GM19328 (cell line): ENCODE measurements around the gene WDR54.
"Not testable (repeated sequence)": the region's sequence is repeated elsewhere in the genome, so short reads cannot be mapped to it uniquely, and the experiment has no call there.

Experiments
- ATAC-seq: cut with Tn5 transposase; IDR thresholded peaks from one replicate; pipeline ENCODE4 v1.9.1; 2021; ENCODE audit warnings: mild to moderate bottlenecking, moderate library complexity; ENCODE audit not compliant: unreplicated experiment

The WDR54 gene

DNA sequence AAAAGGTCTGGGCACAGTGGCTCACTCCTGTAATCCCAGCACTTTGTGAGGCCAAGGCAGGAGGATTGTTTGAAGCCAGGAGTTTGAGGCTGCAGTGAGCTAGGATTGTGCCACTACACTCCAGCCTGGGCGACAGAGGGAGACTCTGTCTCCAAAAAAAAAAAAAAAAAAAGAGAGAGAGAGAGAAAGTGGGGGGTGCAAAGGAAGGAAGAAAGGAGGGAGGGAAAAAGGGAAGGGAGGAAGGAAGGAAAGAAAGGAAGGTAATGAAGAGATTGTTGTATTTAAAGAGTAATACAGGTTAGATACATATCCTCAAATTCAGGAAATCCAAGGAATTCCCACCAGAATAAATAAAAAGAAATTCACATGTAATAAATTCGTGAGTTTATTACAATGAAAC is 19.6 kb upstream of the WDR54 start:
- ATAC-seq: no peak

DNA sequence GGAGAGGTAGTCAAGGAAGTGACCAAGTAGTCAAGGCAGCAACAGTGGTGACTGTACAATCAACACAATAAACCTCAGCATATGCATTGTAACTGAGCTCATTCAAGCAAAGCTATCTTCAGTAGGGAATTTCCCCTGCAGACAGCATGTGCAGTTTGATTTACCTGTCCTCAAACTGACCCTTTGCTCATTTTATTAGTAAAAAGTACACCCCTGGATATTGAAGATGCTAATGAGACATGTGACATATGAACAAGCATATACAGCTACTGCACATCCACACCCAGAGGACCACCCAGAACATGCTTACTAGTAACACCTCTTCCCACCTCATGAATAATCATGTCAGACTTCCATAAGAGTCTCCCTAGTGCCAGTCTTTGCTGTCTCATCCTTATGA is 15.5 kb upstream of the WDR54 start:
- no peak for ATAC-seq

DNA sequence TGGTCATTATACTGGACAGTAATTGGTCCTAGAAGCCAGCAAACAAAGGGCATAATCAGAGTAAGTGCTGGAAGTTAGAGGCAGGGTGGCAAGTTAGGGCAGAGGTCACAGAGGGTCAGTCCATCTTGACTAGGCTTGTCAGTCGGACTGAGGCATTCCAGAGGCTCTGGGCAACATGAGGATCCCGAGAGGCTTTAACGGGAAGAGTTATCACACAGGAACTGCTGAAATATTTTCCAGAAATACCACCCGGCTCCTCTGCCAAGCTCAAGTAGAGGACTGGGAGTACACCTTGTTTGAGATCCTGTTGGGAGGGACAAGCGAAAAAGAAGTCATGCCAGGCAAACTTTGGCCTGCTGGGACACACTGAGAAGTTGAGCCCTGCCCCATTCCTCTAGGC is 13.8 kb upstream of the WDR54 start:
- no peak for ATAC-seq

DNA sequence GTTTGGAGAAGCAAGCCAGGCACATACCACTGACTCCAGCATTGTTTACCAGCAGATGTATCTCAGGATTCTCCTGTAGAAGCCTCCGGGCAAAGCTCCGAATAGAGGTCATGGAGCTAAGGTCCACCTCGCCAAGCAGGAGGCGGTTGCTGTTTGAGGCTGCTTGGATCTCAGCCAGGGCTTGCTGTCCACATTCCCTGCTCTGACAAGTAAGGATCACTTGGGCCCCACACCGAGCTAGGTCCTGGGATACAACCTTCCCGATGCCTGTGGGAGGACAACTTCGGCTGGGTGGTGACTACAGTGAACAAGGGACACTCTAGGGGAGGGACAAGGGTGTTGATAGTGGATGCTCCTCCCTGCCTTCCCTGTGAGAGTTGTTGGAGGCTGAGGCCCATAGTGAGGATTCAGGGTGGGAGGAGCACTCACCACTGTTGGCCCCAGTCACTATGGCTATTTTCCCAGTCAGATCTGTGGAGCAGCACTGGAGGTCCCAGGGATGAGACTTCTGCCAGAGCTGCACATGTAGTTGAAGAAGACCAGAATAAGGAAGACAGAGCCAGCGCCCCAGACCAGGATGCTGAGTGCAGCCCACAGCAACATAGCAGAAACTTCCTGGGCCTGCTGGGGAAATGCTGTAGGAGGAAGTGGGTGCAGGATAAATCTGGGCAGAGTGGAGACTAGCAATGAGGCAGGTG is 8.4 kb upstream of the WDR54 start:
- no peak for ATAC-seq

DNA sequence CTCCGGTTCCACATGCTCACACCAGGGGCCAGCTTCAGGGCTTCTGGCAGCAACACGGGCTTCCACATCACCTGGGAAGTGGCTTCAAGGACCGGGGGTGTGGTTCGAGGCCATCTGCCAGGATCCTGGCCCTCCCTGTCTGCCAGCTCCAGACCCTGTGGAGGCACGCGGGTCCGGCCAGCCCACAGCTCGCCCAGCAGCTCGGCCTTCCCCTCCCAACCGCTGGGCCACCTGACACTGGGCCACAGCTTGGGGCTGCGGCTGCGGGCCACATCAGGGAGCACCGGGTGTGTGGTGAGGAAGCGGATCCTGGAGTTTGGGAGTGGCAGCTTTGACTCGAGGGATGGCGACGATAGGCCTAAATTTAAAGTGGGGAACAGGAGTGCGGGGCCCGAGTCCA is 7.1 kb upstream of the WDR54 start:
- ATAC-seq: no peak

DNA sequence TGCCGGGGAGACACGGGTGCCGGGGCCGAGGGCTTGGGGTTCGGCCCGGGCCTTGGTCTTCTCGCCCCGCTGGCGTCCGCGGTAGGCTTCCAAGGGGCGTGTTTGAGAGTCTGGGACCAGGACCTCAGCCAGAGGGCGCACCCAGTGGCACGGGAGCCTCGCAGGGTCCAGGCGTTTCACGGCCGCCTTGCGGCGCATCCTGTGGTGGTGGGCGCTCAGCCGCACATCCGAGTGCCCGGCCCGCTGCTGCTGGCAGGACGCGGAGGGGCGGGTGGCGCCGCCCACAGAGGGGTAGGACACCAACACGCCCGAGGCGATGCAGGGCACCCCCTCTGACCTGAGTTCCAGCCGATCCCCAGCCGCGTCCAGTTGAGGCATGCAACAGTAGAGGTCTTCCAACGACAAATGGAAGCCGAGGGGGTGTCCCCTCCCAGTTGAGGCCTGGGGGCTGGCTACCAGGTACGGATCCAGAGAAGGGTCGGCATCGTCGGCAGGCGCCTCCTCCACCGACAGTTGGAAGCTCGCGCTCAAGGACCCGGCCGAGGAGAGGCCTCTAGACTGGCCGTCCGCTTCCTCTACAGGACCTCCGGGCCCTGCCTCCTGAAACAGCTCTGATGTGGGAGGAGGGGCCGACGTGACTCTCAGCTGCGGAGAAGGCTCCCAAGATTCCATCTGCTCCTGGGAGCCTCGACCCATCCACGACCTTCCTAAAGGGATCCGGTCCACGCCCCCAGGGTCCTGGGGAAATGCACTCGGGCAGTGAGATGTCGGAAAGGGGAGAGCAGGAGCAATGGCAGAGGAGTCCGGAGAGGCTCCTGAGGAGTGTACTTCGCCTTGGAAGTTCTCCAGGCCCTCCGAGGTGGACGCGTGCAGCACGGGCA is 6.4 kb upstream of the WDR54 start:
- ATAC-seq: no peak

DNA sequence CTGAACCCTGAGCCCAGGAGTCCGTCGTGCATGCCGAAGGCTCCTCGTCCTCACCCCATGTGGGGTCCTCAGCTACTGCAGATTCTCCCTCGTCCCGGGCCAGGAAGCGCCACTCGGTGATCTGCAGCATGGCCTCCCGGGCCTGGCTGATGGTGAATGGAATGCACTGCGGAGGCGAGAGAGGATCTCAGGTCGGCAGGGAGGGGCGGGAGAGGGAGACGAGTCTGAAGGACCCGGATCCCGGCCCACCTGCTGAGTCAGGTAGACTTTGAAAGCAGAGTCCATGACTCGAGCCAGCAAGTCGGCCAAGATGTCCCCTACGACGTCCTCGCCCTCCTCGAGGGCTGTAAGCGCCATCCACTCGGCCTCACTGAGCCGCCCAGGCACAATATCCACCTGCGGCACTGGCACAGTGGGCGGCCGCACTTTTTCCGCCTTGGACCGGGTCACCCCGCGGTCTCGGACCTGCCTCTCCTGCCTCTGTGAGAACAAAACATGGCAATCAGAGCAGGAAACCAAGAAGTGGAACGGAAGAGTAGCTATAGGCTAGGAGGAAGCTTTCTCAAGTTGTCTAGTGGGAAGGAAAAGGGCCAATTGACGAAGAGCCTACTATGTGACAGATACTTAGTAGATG is 5.7 kb upstream of the WDR54 start:
- ATAC-seq: no peak

DNA sequence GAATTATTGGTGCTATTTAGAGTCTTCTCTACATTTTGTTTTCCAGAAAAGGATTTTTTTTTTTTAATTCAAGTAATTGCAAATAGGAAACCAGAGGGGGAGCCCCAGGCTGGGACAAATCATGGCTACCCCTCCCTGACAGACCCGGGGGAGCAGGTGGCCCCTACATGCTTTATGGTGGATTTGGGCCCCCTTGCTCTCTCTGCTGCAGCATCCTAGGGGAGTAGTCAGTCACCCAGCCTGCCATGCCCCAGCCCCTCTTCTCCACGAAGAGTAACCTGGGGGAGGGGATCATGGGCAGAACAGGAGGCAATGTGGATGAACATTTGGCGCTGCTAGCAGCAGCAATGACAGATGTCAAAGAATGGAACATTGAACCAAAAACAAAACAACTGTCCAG is 4.8 kb upstream of the WDR54 start:
- no peak for ATAC-seq

DNA sequence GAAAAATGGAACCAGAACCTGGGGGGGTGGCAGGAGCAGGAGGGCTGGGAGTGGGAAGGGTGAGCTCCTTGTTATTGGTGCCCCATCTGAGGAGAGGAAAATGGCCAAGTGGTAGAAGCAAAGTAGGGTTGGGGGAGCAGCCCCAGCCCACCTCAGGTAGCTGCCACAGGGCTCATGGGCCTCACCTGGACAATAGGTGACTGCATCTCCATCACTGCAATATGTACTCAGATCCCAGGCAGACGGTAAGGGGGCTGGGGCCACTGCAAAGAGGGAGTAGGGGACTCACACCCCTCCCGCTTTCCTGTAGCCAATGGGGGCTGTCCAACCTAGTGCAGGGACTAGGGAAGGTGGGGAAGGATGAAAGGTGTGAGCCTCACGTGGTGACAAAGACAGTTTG is 4.3 kb upstream of the WDR54 start:
- no peak for ATAC-seq

DNA sequence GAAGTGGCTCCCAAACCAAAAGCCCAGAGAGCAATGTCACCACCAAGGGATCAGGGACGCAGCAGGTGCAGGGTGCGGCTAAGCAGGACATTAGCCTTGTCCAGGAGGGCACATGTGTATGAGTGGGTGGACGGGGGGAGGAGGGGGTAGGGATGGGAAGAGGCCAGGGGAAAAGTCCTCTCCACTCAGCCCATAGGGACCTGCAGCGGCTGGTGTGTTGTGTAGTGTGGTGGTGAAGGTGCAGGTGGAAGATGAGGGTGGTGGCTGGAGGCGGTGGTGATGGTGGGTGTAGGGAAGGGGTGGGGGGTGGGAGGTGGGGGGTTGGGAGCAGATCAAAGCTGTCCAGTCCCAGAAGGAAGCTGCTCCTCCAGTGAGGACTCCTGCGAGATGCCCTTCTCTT is 3.8 kb upstream of the WDR54 start:
- no peak for ATAC-seq

DNA sequence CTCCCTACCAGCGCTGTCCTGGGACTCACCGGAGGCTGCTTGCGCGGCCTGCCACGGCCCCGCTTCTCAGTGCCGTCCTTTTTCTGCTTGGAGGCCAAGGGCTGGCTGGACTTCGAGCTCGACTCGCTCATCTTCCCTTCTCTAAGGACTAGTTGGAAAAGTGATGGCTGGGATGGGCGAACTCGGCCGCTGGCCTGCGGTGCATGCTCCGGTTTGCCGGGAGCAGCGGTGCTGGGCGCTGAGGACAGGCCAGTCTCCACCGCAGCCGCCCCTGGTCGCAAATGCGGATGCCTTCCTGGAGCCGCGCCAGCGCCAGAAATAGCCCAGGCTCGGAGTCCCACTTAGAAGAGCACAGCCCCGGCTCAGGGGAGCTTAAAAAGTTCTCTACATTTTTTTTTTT is 3.2 kb upstream of the WDR54 start:
- no peak for ATAC-seq

DNA sequence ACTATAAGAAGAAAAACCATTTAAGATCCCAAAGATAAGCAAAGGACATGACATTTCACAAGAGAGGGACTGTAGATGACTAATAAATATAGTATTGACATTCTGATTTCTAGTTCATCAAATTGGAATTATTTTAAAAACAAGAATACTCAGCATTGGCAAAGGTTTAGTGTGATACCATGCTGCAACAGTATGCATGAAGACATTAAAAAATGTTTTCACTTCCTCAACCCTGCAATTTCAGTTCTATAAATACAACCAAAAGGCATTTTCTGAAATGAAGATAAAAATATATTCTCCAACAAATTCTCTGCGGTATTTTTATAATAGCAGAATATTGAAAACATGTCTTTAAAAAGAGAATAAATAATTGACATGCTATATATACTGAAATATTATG is 2.2 kb upstream of the WDR54 start:
- no peak for ATAC-seq

DNA sequence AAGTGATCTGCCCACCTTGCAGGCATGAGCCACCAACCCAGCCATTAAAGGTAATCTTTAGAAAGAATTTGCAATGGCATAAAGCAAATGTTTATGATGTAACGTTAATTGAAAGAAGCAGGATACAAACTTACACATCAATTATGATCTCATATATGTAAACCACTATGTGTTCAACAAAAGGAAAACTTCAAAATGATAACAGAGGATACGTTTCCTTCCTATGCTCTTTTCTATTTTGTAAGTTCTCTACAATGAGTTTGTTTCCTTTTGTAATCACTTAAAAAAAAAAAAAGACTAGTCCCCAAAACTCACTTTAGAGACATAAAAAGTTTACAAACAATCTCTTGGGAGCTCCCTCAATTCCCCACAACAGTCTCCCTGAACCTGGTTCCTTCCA is 1.5 kb upstream of the WDR54 start:
- ATAC-seq: no peak

DNA sequence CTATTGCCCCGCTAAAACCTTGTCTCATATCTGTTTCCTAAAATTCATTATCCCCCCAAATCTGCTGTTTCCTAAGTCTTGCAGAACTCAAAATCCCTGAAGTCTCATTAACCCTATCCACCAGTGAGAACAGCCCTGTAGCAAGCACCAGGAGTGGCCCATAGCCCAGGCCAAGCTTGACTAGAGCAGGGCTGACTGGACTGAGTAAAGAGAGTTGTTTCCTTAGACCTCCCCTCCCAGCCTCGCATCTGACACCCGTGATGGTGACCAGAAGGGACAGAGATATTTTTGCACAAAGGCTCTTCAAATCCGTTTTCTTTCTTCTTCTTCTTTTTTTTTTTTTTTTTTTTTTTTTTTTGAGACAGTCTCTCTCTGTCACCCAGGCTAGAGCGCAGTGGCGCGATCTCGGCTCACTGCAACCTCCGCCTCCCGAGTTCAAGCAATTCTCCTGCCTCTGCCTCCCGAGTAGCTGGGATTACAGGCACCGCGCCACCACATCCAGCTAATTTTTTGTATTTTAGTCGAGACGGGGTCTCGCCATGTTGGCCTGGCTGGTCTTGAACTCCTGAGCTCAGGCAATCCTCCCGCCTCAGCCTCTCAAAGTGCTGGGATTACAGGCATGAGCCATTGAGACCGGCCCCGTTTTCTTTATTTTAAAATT is 957 bp upstream of the WDR54 start:
- ATAC-seq: not testable (repeated sequence)

DNA sequence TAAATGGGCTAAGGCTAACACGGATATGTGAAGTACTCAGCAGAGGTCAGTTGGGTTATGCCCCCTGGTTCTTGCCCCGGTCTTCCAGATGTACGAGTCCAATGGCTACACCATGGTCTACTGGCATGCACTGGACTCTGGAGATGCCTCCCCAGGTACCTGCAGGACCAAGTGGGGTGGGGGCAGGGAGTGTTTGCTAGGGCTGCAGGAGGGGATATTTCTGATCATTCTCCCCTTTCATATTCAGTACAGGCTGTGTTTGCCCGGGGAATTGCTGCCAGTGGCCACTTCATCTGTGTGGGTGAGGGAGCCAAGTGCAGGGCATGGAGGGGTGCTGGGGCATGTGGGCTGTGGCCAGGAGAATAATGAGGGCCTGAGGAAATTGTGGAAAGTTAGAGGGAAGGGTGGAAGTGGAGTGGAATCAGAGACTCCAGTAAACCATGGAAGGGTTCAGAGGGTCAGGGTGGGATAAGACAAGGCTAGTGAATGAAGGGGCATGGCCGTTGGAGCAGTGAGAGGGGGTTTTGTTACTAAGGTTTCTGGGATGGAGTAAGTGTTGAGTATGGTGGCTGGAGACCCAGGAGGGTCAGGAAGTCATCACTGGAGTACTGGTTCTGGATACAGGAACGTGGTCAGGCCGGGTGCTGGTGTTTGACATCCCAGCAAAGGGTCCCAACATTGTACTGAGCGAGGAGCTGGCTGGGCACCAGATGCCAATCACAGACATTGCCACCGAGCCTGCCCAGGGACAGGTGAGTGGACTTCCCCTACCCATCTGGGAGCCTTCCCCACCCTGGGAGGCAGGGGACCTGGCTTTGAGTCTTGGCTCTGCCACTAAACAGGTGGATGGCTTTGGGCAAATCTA is 1.9 kb downstream of the WDR54 start:
- no peak for ATAC-seq

DNA sequence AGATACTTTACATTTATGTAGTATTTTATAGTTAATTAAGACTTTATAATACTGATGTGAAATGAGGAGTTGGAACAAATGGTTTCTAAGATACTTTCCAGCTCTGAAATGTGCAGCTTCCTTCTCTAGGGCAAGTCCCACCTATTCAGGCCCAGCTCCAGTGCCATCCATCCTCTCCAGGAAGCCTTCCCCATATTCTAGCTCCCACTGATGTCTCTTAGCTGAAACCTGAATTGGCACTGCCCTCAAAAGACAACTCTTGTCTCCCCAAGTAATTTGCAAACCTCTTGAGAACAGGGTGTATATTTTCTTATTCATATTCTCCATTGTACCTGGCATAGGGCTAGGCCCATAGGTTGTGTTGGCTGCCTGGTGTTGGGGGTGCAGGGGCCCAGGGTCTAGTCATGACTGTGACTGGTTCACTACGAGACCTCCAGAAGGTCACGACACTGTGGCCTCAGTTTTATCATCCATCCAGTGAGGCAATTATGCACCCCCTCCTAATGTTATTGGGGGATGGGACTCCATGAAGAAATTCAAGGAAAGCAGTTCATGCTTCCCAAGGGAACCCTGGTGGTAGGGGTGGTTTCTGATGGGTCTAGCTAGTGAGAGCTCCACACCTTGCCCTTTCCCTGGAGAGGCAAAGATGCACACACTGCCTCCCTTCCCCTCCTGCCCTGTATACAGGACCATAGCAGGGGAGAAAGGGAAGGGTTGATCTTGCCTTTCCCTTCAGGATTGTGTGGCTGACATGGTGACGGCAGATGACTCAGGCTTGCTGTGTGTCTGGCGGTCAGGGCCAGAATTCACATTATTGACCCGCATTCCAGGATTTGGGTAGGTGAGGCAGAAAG is 2.8 kb downstream of the WDR54 start:
- ATAC-seq: no peak

DNA sequence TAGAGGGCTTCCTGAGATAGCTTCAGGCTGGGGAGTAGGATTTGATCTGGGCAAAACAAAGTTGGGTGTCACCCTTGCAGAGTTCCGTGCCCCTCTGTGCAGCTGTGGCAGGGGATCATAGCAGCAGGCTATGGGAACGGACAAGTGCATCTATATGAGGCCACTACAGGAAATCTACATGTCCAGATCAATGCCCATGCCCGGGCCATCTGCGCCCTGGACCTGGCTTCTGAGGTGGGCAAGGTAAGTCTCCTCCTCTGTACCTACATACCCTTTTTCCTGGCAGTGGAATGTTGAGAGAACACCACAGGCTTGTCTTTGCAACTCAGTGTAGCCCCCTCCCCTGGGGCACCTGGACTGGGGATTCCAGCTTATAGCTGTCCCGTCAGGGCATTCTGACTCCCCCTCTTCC is 3.5 kb downstream of the WDR54 start:
- no peak for ATAC-seq

DNA sequence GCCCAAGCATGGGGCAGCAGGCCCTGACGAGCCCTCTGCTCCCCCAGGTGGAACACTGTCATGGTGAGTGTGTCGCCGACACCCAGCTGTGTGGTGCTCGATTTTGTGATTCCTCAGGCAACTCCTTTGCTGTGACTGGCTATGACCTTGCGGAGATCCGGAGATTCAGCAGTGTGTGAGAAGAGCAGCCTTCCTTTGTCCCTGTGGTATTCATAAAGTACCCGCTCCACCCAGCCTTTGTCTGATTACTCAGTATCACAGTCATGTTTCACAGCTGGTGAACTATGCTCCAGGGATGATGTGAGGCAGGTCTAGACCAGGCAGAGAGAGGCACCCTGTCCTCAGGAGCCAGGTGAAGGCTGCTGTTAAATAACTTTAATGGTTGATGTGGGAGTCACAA is 4.0 kb downstream of the WDR54 start:
- no peak for ATAC-seq

DNA sequence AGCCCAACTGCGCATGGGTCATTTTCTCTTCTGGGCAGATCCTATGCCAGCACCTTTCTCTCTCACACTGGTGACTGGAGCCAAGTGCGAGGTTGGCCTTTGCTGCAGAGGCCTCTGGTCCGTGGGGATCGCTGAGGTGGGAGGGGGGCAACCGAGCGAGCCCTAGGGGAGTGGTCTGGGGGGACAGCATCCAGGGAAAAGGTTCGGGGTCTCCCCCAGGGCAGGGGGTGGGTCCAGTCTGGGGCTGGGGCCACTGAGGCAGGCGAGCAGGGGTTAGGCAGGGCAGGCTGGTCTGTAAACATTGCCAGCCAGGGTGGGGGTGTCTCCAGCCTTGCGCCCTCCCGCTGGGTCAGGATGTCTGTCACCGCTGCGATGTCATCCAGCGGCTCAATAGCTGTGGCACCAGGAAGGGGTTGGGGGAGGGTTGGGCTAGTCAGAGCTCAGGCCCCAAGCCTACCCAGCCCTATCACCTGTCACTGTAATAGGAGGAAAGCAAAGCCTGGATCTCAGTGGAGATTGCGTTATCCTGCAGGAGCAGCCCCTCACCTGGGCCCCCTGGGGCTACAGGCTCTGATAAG is 4.7 kb downstream of the WDR54 start:
- no peak for ATAC-seq
